Measurements from ENCODE around the gene RP2.

Gene RP2

GRCh38 chrX:46836701-46837557 lies at the start of gene RP2:
Gene RP2 (plus strand): TSS chrX:46837043. CDS start chrX:46837101, 58 bp downstream.
- DNase-seq (ENCODE audit: low spot score): peak; percentile 68

GRCh38 chrX:46788902-46789301 lies 47.9 kb upstream of the RP2 start:
- DNase-seq (ENCODE audit: low spot score): no peak

- no peak for DNase-seq (ENCODE audit: low spot score)
Measured at GRCh38 chrX:46791927-46792809, 44.7 kb upstream of the RP2 start.

GRCh38 chrX:46792810-46793188 lies 44.0 kb upstream of the RP2 start:
- no peak for DNase-seq (ENCODE audit: low spot score)

GRCh38 chrX:46793386-46794143 lies 43.3 kb upstream of the RP2 start:
- no peak for DNase-seq (ENCODE audit: low spot score)

- peak; percentile 26 for DNase-seq (ENCODE audit: low spot score)
Measured at GRCh38 chrX:46796574-46797191, 40.2 kb upstream of the RP2 start.

- DNase-seq (ENCODE audit: low spot score): no peak
Measured at GRCh38 chrX:46803140-46803539, 33.7 kb upstream of the RP2 start.

GRCh38 chrX:46805270-46805669 lies 31.6 kb upstream of the RP2 start:
- DNase-seq (ENCODE audit: low spot score): no peak

GRCh38 chrX:46811121-46811520 lies 25.7 kb upstream of the RP2 start:
- DNase-seq (ENCODE audit: low spot score): no peak

- peak; percentile 5 for DNase-seq (ENCODE audit: low spot score)
Measured at GRCh38 chrX:46812445-46812844, 24.4 kb upstream of the RP2 start.

GRCh38 chrX:46814966-46815365 lies 21.9 kb upstream of the RP2 start:
- no peak for DNase-seq (ENCODE audit: low spot score)

- no peak for DNase-seq (ENCODE audit: low spot score)
Measured at GRCh38 chrX:46819136-46819535, 17.7 kb upstream of the RP2 start.

- DNase-seq (ENCODE audit: low spot score): no peak
Measured at GRCh38 chrX:46820391-46821100, 16.3 kb upstream of the RP2 start.

- DNase-seq (ENCODE audit: low spot score): no peak
Measured at GRCh38 chrX:46823481-46823880, 13.4 kb upstream of the RP2 start.

- DNase-seq (ENCODE audit: low spot score): no peak
Measured at GRCh38 chrX:46831765-46832327, 5.0 kb upstream of the RP2 start.

GRCh38 chrX:46837558-46838485 lies 979 bp downstream of the RP2 start:
- no peak for DNase-seq (ENCODE audit: low spot score)

- no peak for DNase-seq (ENCODE audit: low spot score)
Measured at GRCh38 chrX:46838486-46838870, 1.6 kb downstream of the RP2 start.

GRCh38 chrX:46838974-46839480 lies 2.2 kb downstream of the RP2 start:
- no peak for DNase-seq (ENCODE audit: low spot score)

- DNase-seq (ENCODE audit: low spot score): no peak
Measured at GRCh38 chrX:46840946-46841345, 4.1 kb downstream of the RP2 start.

GRCh38 chrX:46841346-46841745 lies 4.5 kb downstream of the RP2 start:
- no peak for DNase-seq (ENCODE audit: low spot score)
